ENCODE data around the gene ZSCAN12. TPM values are rescaled to one million over a fixed set of nuclear protein-coding genes. Genes with fewer than 3 reads are reported as not detected.

ZSCAN12 gene
- total and polyA plus RNA-seq, 2 of the 13 experiments (the other 11 are each of a cell fraction or from before 2014, with no cell fraction given): 2.8 to 8.9 TPM

DNA sequence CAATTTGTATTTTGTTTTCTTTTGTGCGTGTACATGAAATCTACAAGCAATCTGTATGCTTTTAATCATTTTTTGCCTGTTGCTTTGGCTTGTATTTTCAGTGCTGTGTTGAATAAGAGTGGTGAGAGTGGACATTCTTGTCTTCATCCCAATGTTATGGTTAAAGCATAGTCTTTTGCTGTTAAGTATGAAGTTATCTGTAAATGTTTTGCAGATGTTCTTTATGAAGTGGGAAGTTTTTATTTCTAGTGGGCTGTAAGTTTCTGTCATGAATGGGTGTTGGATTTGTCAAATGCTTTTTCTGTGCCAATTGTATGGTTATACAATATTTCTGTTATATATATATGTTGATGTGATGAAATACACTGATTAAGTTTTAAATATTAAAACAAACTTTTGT lies 25.6 kb downstream of the ZSCAN12 start:
- H3K27ac ChIP-seq (ENCODE audit: extremely low read length, insufficient read depth, low read length): no peak overlapping the region
- H3K36me3 ChIP-seq (replicated peaks in 1 of 2; ENCODE audit: control insufficient read depth in 1 of 2, insufficient read depth in 2 of 2, low read length in 2 of 2): 0 out of 5 replicates have a peak, but pooled peaks cover 0 to 4% of the 10 kb centered on the region in 2 experiments
- no peaks in the 10 kb centered on the region for H3K79me2 ChIP-seq (ENCODE audit: insufficient read depth, low read length)
- H3K27me3 ChIP-seq (ENCODE audit: control insufficient read depth in 1 of 2, insufficient read depth in 2 of 2, low read length in 2 of 2): no peaks in the 10 kb centered on the region
- ATAC-seq: no peak
- H2AFZ ChIP-seq (ENCODE audit: low read length): no peak overlapping the region
- no peak overlapping the region for H3K4me2 ChIP-seq (ENCODE audit: low read depth, low read length)
- intact Hi-C loops (cut with micrococcal nuclease; ENCODE audit: unreplicated experiment): no loop called here
- ChIA-PET CTCF (ENCODE audit: low intra/inter-chr PET ratio, low total read pairs) (no interaction called here), POLR2A (no interaction called here)
- no peak for FAIRE-seq
- no peaks in the 10 kb centered on the region for H4K20me1 ChIP-seq (ENCODE audit: insufficient read depth, low read length)
- WGBS (ENCODE audit: low lambda C conversion rate): 92% methylated on average over 1 of the region's 1 CpG
- TF ChIP-seq ZNF138 (CRISPR knock-in tag; IDR thresholded peaks at IDR 0.05; ENCODE audit: low read depth) (no peak), ZNF891 (CRISPR knock-in tag; IDR thresholded peaks at IDR 0.05) (no peak), TEAD3 (CRISPR knock-in tag; optimal IDR thresholded peaks at IDR 0.05; ENCODE audit: borderline replicate concordance) (no peak), MAZ (IDR thresholded peaks at IDR 0.05; ENCODE audit: borderline replicate concordance, low read depth, low read length) (no peak), MAZ (CRISPR knock-in tag; IDR thresholded peaks at IDR 0.05; ENCODE audit: low read depth) (no peak), MEIS1 (CRISPR knock-in tag; IDR thresholded peaks at IDR 0.05; ENCODE audit: borderline replicate concordance) (no peak), POLR2A (IDR thresholded peaks at IDR 0.05; ENCODE audit: insufficient read depth in 1 of 2, low read depth in 2 of 2, low read length in 2 of 2) (no peak), ZNF572 (CRISPR knock-in tag; IDR thresholded peaks at IDR 0.05) (no peak), NKX3-1 (CRISPR knock-in tag; IDR thresholded peaks at IDR 0.05) (no peak), TOPORS (CRISPR knock-in tag; IDR thresholded peaks at IDR 0.05) (no peak), SRF (IDR thresholded peaks at IDR 0.05; ENCODE audit: low read depth, low read length) (no peak), RORA (CRISPR knock-in tag; IDR thresholded peaks at IDR 0.05) (no peak), BORCS8-MEF2B (CRISPR knock-in tag; IDR thresholded peaks at IDR 0.05) (no peak), ZNF501 (CRISPR knock-in tag; IDR thresholded peaks at IDR 0.05) (no peak), MTA3 (CRISPR knock-in tag; IDR thresholded peaks at IDR 0.05) (no peak), ZMYM4 (CRISPR knock-in tag; IDR thresholded peaks at IDR 0.05) (no peak), MIXL1 (CRISPR knock-in tag; IDR thresholded peaks at IDR 0.05) (no peak)
- TF ChIP-seq, protein P1, sequence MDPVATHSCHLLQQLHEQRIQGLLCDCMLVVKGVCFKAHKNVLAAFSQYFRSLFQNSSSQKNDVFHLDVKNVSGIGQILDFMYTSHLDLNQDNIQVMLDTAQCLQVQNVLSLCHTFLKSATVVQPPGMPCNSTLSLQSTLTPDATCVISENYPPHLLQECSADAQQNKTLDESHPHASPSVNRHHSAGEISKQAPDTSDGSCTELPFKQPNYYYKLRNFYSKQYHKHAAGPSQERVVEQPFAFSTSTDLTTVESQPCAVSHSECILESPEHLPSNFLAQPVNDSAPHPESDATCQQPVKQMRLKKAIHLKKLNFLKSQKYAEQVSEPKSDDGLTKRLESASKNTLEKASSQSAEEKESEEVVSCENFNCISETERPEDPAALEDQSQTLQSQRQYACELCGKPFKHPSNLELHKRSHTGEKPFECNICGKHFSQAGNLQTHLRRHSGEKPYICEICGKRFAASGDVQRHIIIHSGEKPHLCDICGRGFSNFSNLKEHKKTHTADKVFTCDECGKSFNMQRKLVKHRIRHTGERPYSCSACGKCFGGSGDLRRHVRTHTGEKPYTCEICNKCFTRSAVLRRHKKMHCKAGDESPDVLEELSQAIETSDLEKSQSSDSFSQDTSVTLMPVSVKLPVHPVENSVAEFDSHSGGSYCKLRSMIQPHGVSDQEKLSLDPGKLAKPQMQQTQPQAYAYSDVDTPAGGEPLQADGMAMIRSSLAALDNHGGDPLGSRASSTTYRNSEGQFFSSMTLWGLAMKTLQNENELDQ (CRISPR knock-in tag; IDR thresholded peaks at IDR 0.05; ENCODE audit: borderline replicate concordance): no peak
- TF ChIP-seq, protein P2, sequence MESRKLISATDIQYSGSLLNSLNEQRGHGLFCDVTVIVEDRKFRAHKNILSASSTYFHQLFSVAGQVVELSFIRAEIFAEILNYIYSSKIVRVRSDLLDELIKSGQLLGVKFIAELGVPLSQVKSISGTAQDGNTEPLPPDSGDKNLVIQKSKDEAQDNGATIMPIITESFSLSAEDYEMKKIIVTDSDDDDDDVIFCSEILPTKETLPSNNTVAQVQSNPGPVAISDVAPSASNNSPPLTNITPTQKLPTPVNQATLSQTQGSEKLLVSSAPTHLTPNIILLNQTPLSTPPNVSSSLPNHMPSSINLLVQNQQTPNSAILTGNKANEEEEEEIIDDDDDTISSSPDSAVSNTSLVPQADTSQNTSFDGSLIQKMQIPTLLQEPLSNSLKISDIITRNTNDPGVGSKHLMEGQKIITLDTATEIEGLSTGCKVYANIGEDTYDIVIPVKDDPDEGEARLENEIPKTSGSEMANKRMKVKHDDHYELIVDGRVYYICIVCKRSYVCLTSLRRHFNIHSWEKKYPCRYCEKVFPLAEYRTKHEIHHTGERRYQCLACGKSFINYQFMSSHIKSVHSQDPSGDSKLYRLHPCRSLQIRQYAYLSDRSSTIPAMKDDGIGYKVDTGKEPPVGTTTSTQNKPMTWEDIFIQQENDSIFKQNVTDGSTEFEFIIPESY (CRISPR knock-in tag; IDR thresholded peaks at IDR 0.05): no peak
- TF ChIP-seq, protein P3, sequence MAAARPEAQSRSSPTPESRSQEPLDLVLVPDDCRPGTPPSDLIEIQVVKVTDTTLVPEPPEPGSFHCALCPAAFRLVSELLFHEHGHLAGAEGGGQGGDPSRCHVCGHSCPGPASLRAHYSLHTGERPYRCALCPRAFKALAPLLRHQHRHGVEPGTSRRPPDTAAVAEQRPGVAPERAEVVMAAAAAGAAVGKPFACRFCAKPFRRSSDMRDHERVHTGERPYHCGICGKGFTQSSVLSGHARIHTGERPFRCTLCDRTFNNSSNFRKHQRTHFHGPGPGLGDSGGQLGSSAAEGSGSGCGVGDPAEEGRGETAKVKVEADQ (CRISPR knock-in tag; IDR thresholded peaks at IDR 0.05; ENCODE audit: borderline replicate concordance): no peak
- TF ChIP-seq, protein P4, sequence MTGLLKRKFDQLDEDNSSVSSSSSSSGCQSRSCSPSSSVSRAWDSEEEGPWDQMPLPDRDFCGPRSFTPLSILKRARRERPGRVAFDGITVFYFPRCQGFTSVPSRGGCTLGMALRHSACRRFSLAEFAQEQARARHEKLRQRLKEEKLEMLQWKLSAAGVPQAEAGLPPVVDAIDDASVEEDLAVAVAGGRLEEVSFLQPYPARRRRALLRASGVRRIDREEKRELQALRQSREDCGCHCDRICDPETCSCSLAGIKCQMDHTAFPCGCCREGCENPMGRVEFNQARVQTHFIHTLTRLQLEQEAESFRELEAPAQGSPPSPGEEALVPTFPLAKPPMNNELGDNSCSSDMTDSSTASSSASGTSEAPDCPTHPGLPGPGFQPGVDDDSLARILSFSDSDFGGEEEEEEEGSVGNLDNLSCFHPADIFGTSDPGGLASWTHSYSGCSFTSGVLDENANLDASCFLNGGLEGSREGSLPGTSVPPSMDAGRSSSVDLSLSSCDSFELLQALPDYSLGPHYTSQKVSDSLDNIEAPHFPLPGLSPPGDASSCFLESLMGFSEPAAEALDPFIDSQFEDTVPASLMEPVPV (CRISPR knock-in tag; IDR thresholded peaks at IDR 0.05): no peak
- no peak overlapping the region for H3K9ac ChIP-seq (ENCODE audit: insufficient read depth, low read depth, low read length)
- in situ Hi-C loops (cut with HindIII; ENCODE audit: extremely low pct_ligation_motif_present, low pct_unique_long_range_greater_than_20kb): no loop called here
- H3K4me3 ChIP-seq (replicated peaks in 1 of 3; ENCODE audit: insufficient read depth in 1 of 3, low read depth in 2 of 3, low read length in 3 of 3): no peak overlapping the region
- no peaks in the 10 kb centered on the region for H3K4me1 ChIP-seq (ENCODE audit: insufficient read depth, low read length)
- DNase-seq (ENCODE audit: low spot score): no peak
- BruUV-seq (replicated peaks): no TSS peak
- no peaks in the 10 kb centered on the region for H3K9me3 ChIP-seq (ENCODE audit: low read length)

Data from HepG2 (cell line).